ENCODE results near the gene ATP6V0C.
A peak's percentile ranks its signal among the peaks of the same experiment; 100 is the strongest.
"Not testable (repeated sequence)": the region's sequence is repeated elsewhere in the genome, so short reads cannot be mapped to it uniquely, and the experiment has no call there.

ATP6V0C gene

GRCh38 chr16:2529961-2530628, 16.3 kb downstream of the ATP6V0C start:
- no peak for DNase-seq

GRCh38 chr16:2530629-2531318, 17.0 kb downstream of the ATP6V0C start:
- no peak for DNase-seq

GRCh38 chr16:2531371-2531695, 17.6 kb downstream of the ATP6V0C start, which contains the start of gene CEMP1:
TSS of gene CEMP1 (minus strand) at chr16:2531408. CDS start at chr16:2531073, 335 bp downstream.
- no peak for DNase-seq

DNA sequence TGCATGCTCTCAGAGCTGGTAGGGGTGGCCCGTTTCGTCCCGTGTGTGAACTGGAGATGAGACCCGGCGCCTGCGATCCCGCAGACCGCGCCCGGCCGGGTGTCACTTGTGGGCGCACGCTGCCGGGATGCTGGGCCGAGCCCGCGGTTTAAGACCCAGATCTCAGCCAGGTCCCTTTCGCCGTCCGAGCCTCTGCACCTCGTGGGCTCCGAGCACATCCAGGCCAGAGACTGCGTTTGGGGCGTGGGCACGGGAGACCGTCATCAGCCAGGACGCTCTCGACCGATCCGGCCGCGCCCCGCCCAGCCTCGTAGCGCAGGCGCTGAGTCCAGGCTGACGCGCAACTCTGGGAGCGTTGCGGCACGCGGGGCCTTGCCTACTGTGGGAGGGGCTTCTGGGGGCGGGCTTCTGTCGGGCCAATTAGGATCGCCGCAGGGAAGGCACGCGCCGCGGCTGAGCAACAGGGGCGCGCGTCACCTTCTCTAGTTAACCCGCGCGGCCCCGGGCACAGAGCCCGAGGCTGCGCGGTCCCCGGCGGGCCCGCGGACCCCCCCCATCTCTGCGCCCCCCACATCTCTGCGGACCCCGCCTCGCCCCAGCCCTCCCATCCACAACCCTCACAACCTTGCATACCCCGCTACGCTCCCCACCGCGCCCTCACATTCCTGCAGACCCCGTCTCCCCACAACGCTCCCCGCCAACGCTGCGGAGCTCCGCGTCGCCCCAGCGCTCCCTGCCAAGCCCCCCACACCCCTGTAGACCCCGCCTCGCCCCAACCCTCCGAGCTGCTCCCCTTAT, 18.1 kb downstream of the ATP6V0C start:
- DNase-seq: peak; percentile 85

GRCh38 chr16:2532494-2533141, 18.9 kb downstream of the ATP6V0C start:
- DNase-seq: peak; percentile 4

DNA sequence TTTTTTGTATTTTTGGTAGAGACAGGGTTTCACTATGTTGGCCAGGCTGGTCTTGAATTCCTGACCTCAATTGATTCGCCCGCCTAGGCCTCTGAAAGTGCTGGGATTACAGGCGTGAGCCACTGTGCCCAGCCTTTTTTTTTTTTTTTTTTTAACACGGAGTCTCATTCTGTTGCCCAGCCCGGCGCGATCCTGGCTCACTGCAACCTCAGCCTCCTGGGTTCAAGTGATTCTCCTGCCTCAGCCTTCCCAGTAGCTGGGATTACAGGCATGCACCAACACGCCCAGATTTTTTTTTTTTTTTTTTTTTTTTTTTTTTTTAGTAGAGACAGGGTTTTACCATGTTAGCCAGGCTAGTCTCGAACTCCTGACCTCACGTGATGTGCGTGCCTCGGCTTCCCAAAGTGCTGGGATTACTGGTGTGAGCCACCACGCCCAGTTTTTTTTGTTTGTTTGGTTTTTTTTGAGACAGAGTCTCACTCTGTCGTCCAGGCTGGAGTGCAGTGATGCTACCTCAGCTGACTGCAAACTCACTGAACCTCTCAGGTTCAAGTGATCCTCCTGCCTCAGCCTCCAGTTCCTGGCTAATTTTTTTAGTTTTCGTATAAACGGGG, 19.5 kb downstream of the ATP6V0C start:
- DNase-seq: not testable (repeated sequence)

DNA sequence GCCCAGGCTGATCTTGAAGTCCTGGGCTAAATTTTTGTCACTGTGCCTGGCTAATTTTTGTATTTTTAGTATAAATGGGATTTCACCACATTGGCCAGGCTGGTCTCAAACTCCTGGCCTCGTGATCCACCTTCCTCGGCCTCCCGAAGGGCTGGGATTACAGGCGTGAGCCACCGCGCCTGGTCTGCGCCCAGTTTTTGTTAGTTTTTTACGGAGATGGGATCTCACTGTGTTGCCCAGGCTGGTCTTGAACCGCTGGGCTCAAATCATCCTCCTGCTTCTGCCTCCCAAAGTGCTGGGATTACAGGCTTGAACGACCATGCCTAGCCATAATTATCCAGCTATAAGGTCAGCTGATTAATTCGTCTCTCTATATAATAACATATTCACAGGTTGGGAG, 20.2 kb downstream of the ATP6V0C start:
- DNase-seq: no peak

DNA sequence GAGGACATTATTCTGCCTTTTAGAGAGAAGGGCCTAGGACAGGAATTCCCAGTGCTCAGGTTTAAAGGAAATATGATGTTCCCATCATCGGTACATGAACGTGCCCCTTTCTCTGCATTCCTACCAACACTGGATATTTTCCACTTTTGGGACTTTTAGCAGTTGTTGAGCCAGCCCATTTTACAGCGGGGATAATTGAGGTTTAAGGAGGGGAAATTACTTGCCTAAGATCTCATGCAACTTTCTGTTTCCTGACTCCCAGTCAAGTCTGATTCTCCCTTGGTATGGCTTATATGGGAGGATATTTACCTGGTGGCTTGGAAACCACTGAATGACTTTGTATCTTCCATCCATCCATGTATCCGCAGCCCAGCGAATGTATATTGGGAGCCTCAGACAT, 20.6 kb downstream of the ATP6V0C start:
- not testable (repeated sequence) for DNase-seq

DNA sequence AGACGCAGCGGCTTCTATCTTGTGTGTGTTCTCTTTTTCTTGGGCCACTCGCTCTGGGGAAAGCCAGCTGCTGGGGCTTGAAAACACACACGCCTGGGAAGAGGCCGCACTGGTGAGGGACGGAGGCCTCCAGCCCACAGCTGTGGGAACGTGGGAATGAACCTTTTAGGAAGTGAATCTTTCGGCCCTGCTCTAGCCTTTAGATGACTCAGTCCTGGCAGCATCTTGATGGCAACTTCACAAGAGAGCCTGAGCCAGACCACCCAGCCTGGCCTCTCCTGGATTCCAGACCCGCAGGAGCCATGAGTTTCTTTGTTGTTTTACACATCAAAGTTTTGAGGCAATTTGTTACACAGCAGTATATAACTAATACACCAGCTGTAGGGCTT, 21.9 kb downstream of the ATP6V0C start:
- DNase-seq: no peak

- peak; percentile 75 for DNase-seq
Observed at GRCh38 chr16:2537451-2538379, 24.0 kb downstream of the ATP6V0C start, which contains the start of gene PDPK1. TSS of gene PDPK1 (plus strand) at chr16:2538021. CDS start at chr16:2538113, 92 bp downstream.

- not testable (repeated sequence) for DNase-seq
Observed at GRCh38 chr16:2539192-2539844, 25.6 kb downstream of the ATP6V0C start.

GRCh38 chr16:2539845-2540458, 26.2 kb downstream of the ATP6V0C start:
- DNase-seq: not testable (repeated sequence)

DNA sequence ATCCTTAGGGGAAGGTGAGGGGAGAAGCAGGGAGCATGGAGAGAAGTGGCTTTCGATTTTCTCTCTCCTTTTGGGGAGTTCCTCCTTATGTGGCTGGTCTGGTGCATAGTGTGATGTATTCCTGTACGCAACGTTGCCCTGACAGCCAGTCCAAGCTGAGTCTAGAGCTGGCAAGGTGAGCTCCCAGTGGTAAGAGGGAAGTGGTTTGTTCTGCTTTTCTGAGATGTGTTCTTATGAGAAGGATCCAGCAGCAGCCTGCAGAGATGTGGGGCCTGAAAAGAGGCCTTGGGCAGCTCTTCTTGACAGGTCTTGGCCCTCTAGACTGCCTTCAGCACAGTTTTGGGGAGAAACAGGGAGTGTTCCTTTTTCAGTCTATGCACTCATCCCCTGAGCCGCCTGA, 27.2 kb downstream of the ATP6V0C start:
- DNase-seq: not testable (repeated sequence)

GRCh38 chr16:2541409-2541808, 27.7 kb downstream of the ATP6V0C start:
- not testable (repeated sequence) for DNase-seq

DNA sequence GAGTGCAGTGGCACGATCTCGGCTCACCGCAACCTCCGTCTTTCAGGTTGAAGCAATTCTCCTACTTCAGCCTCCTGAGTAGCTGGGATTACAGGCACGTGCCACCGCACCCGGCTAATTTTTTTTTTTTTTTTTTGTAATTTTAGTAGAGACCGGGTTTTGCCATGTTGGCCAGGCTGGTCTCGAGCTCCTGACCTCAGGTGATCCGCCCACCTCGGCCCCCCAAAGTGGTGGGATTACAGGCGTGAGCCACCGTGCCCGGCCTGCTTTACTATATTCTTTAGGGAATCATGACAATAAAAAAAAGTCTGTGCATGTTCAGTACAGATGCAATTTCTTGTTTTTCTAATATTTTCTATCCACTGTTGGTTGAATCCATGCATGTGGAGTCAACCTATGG, 30.0 kb downstream of the ATP6V0C start:
- DNase-seq: not testable (repeated sequence)

GRCh38 chr16:2550283-2550878, 36.6 kb downstream of the ATP6V0C start:
- not testable (repeated sequence) for DNase-seq

DNA sequence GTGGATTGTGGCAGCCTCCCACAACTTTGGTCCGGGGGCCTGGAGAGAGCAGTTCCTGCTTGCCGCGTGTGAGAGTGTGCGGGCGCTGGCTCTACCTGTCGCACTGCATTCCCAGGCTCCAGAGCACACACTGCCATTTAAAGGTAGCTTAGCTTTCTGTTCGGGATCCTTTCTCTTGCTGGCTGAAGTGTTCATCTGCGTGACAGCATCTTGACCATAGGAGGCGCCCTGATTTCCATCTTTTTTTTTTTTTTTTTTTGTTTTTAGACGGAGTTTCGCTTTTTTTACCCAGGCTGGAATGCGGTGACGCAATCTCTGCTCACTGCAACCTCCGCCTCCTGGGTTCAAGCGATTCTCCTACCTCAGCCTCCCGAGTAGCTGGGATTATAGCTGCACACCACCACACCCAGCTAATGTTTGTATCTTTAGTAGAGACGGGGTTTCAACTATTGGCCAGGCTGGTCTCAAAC, 37.7 kb downstream of the ATP6V0C start:
- DNase-seq: not testable (repeated sequence)

DNA sequence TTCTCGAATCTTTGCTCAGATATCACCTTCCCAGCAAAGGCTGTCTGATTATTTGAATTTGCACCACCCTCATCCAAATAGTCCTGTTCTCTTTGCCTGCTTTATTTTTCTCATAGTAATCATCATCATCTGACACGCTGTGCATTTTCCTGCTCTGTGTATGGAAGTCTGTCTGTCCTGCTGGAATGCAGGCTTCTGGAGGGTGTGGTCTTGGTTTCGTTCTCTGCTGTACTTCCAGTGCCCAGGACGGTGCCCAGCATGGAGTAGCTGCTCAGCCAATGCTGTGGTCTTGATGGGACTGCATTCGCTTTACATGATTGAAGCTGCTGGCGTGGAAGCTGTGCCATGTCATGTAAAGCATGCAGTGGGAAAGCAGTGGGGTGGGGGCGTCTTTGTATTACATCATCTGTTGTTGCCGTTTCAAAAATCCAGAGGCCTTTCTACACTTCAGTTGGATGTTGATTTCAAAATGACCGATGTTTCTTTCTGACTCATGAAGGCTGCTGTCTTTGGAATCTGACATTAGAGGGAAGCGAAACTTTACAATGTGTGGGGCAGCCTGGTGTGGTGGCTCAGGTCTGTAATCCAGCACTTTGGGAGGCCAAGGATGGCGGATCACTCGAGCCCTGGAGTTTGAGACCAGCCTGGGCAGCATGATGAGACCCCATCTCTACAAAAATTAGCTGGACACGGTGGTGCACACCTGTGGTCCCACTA, 41.1 kb downstream of the ATP6V0C start:
- DNase-seq: not testable (repeated sequence)

GRCh38 chr16:2557150-2557549, 43.4 kb downstream of the ATP6V0C start:
- DNase-seq: not testable (repeated sequence)
